HG03159 (cell line): ENCODE results near the gene ATG9B.

ENCODE experiments used
- ATAC-seq: cut with Tn5 transposase; IDR thresholded peaks from one replicate; pipeline ENCODE4 v1.9.1; 2021; ENCODE audit warnings: mild to moderate bottlenecking, moderate library complexity; ENCODE audit not compliant: unreplicated experiment

Gene ATG9B

GRCh38 chr7:150971242-150972022 is 52.9 kb downstream of the ATG9B start:
- ATAC-seq, result no peak

- no peak for ATAC-seq
Observed at GRCh38 chr7:150970424-150970823, 53.9 kb downstream of the ATG9B start.

- ATAC-seq, result no peak
Observed at GRCh38 chr7:150969475-150969874, 54.8 kb downstream of the ATG9B start.

GRCh38 chr7:150968734-150969372 is 55.4 kb downstream of the ATG9B start:
- ATAC-seq, result no peak

- no peak for ATAC-seq
Observed at GRCh38 chr7:150968056-150968733, 56.1 kb downstream of the ATG9B start.

- no peak for ATAC-seq
Observed at GRCh38 chr7:150967349-150967748, 56.9 kb downstream of the ATG9B start.

- no peak for ATAC-seq
Observed at GRCh38 chr7:150966002-150966401, 58.3 kb downstream of the ATG9B start.

- no peak for ATAC-seq
Observed at GRCh38 chr7:150965273-150965830, 58.9 kb downstream of the ATG9B start.
